Pancreas (tissue), 10 donors: ENCODE measurements around the gene GLMP. TPM values are rescaled to one million over a fixed set of nuclear protein-coding genes. Genes with fewer than 3 reads are reported as not detected.

Experiments used
- ATAC-seq, 4 donors: fragments of 200-7000 bp; cut with Tn5 transposase; one replicate each; pipeline versions ENCODE4 v1.8.0 to v1.9.1; 2020; ENCODE audit warnings: mild to moderate bottlenecking in 4 of 4, moderate library complexity in 4 of 4
- DNase-seq, 6 donors: peaks; one replicate each; pipeline ENCODE4 v3.0.0-alpha.2; 2020
- FAIRE-seq: peaks from 2 replicates; lab custom pipeline; 2012; peaks lifted over from hg19 to GRCh38; lab: Jason Lieb, UNC
- H3K27ac ChIP-seq, 4 donors: fragments of 200-600 bp; sonication (generic); 1 replicate in 3 of 4; 2 replicates in 1 of 4; pipeline versions ENCODE4 v1.5.0 to v1.8.0; 2020
- H3K27me3 ChIP-seq, 4 donors: fragments of 200-600 bp; one replicate each; pipeline ENCODE4 v1.8.0; 2021
- H3K36me3 ChIP-seq, 3 donors: fragments of 200-600 bp; sonication (generic) in 1 of 3; one replicate each; pipeline versions ENCODE4 v1.5.0 to v1.8.0; 2020 to 2021
- H3K4me1 ChIP-seq, 3 donors: fragments of 200-600 bp; one replicate each; pipeline ENCODE4 v1.8.0; 2021
- H3K4me3 ChIP-seq, 4 donors: fragments of 200-600 bp; sonication (generic) in 2 of 4; one replicate each; pipeline versions ENCODE4 v1.5.0 to v1.8.0; 2020 to 2021
- H3K9me3 ChIP-seq, 4 donors: fragments of 200-600 bp; one replicate each; pipeline ENCODE4 v1.8.0; 2021
- WGBS, 2 donors: extraction: QIAGEN DNeasy Blood & Tissue Kit; methylation state at CpG; one replicate each; pipeline ENCODE4 v1.1.7; 2013; 5-methylcytosine and 5-hydroxymethylcytosine counted together
- intact Hi-C, 3 donors: fragments of 100-400 bp; cut with DNase I; formaldehyde crosslinking; loops; one replicate each; pipeline versions ENCODE4 v1.11.1 to v1.14.2; 2022
- polyA plus RNA-seq, 2 donors: library from polyadenylated mRNA; stranded (reverse); fragments of 200-250 nt; gene quantifications; one replicate each; pipeline ENCODE4 v1.2.3, GENCODE V29; 2013
- total RNA-seq, 6 donors: library from RNA; stranded (reverse); fragmentation: NEBNext Ultra II Directional in 4 of 6; extraction: Animal tissue kit (Norgen Biotek cat#: 25700) in 4 of 6; gene quantifications; one replicate each; pipeline versions ENCODE4 v1.2.1 to v1.2.4, GENCODE V29; 2021 to 2023
- TF ChIP-seq, protein P1 (sequence below), 4 donors: fragments of 200-600 bp; sonication (generic) in 3 of 4; IDR thresholded peaks; one replicate each; pipeline versions ENCODE4 v1.5.0 to v1.8.0; 2021; ENCODE audit warnings: antibody characterized with exemption in 4 of 4
- donor health status: healthy with polysubstance abuse.
- donor health status: DM: no; HTN: no; CAD: no; lungs with moderate emphysema.
- donor health status: DM: no; HTN: no; CAD: no.
- donor health status: control.
- donor health status: control.
- donor health status: Bipolar disorder and iron deficiency.
- donor health status: DM: yes; HTN: yes; CAD: no.
- donor health status: DM: no; HTN: no; CAD: no.
- donor health status: DM: no; HTN: no; CAD: no.
- donor health status: DM: yes; HTN: yes; CAD: no.

Gene GLMP
- total and polyA plus RNA-seq, 8 donors = 11.1 to 32.5 (median 23.0) TPM

DNA sequence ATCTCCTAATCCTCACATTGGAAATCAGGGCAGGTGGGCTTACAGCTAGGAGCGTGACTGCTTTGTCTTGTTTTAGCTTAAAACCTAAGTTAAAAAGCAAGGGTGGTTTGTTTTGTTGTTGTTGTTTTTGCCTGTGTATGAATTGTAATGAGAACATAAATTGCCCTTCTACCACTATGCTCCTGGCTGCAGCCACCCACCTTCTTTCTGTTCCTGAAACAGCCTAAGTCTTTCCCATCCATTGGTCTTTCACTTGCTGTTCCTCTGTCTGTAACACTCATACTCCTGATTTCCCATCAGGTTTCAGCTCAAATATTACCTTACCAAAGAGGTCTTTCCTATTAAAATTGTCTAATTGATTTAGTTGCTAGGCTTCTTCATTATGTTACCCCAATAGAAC lies 12.0 kb downstream of the GLMP start:
- TF ChIP-seq, protein P1, sequence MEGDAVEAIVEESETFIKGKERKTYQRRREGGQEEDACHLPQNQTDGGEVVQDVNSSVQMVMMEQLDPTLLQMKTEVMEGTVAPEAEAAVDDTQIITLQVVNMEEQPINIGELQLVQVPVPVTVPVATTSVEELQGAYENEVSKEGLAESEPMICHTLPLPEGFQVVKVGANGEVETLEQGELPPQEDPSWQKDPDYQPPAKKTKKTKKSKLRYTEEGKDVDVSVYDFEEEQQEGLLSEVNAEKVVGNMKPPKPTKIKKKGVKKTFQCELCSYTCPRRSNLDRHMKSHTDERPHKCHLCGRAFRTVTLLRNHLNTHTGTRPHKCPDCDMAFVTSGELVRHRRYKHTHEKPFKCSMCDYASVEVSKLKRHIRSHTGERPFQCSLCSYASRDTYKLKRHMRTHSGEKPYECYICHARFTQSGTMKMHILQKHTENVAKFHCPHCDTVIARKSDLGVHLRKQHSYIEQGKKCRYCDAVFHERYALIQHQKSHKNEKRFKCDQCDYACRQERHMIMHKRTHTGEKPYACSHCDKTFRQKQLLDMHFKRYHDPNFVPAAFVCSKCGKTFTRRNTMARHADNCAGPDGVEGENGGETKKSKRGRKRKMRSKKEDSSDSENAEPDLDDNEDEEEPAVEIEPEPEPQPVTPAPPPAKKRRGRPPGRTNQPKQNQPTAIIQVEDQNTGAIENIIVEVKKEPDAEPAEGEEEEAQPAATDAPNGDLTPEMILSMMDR (IDR thresholded peaks at IDR 0.05) = no peak
- no peak for ATAC-seq
- FAIRE-seq = no peak
- peaks cover 6 to 16% (median 8%) of the 10 kb centered on the region in 3 donors for H3K4me1 ChIP-seq
- peak overlapping the region; percentile 69 to 95 (median 90) for H3K4me3 ChIP-seq
- no peaks in the 10 kb centered on the region for H3K27me3 ChIP-seq
- intact Hi-C loops = no loop called here
- whole genome bisulfite sequencing, 2 donors = 73 to 81% methylated on average over 1 of the region's 1 CpG
- H3K27ac ChIP-seq = peak overlapping the region in 2 of 4 donors; percentile 62 to 80
- DNase-seq = no peak
- H3K9me3 ChIP-seq = no peaks in the 10 kb centered on the region
- H3K36me3 ChIP-seq = peaks cover 0 to 4% (median 0%) of the 10 kb centered on the region in 3 donors

DNA sequence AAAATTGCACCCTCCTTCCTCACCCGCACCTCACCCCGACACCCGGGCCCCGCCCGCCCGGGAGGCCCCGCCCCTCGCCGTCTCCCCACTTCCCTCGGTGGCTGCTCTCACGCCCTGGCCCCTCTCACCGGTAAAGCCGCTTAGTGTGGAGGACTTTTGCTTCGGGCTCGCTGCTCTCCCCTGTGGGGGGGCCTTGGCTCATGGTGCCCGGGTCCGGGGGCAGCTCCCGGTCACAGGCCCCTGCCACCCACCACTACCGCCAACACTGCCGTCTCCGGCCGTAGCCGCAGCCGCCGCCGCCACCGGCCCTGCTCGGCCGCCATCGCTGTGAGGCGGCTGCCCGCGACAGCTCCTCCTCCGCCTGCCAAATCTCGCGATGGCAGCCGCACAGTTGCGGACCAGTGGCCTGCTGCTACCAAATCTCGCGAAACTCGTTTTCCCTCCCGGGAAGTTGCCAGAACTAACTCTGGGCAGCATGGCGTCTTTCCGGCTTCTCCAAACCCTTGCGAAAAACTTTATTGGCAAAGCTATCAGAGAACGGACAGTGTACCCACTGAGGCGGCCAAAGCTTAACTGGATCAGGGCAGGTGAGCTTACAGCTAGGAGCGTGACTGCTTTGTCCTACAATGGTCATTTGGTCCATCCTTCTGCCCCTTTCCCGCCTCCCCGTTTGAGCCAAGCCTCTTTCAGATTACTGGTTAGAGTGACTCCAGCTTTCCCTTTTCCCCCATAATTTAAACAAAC lies 12.8 kb downstream of the GLMP start, which contains the start of gene SMG5:
Gene SMG5, minus strand, starts transcription at position 347 of the 744 bp plus-strand sequence. Its CDS starts 145 bp downstream, at position 202.
- FAIRE-seq (peak; percentile 56), DNase-seq (peak; percentile 94 to 98 (median 98)), ATAC-seq (peak; percentile 94 to 98 (median 96))
- no peaks in the 10 kb centered on the region for H3K27me3 ChIP-seq
- TF ChIP-seq, protein P1 (IDR thresholded peaks at IDR 0.05) = no peak
- H3K4me1 ChIP-seq = peaks cover 6 to 16% (median 8%) of the 10 kb centered on the region in 3 donors
- H3K27ac ChIP-seq = peak within 1 kb of the TSS; percentile 25 to 86 (median 71)
- WGBS, 2 donors = 0 to 1% methylated on average over 50 of the region's 50 CpGs
- intact Hi-C loops = no loop called here
- peak within 1 kb of the TSS; percentile 69 to 95 (median 90) for H3K4me3 ChIP-seq
- peaks cover 0 to 6% (median 0%) of the 10 kb centered on the region in 3 donors for H3K36me3 ChIP-seq
- no peaks in the 10 kb centered on the region for H3K9me3 ChIP-seq

DNA sequence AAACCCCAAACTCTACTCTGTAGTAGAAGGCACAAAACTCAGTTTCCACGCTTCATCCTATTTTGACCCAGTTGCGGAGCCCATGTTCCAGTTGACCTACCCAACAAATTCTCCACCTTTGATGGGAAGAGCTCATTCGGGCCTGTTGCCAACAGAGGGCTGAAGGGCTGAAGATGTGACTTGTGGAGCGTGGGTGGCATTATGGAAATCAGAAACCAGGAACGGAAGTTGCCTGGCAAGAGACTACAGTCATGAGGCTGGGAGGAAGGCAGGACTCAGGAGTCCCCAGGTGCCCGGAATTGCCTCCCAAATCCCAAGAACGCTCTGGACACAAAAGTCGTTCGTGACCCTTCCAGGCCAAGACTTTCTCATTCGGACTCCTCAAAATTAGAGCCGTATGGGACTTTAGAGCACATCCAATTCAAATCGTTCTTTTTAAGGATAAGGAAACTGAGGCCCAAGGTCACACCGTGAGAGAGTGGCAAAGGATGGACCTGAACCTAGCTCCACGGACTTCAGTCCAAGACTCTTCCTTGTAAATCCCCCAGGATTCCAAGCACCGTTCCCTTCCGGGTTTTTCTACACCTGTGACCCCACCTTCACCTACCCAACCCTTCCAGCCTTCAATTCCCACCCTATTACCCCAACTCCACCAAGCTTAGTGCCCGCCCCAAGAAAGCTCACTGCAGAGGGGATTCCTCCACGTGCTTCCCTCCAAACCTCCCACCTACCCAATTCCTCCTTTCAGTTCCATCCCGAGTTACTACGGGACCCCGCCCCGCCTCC lies 13.6 kb downstream of the GLMP start:
- H3K27ac ChIP-seq = peak overlapping the region; percentile 25 to 86 (median 71)
- peak; percentile 56 to 63 (median 61) for ATAC-seq

DNA sequence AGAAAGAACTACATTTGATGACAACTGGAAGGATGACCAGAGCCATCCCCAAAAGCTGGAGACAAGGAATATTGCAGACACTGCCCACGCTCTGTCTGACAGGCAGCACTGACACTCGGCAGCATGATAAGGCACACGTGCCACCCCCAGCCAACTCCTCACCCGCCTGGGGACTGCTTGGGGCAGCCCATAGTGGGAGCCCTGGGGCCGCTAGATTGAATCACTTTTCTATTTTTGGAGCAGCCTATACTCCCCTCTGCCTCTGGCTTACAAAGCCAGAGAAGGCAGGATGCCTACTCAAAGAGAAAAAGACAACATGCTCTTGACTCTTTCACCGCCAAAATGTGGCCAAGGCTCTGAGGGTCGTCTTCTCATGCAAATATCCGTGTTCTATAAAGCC lies 14.2 kb downstream of the GLMP start:
- 15 to 17% methylated on average over 8 of the region's 8 CpGs for WGBS, 2 donors
- FAIRE-seq = no peak
- Histone ChIP-seq H3K4me3 (peak overlapping the region in 2 of 4 donors; percentile 85 to 95), H3K9me3 (no peaks in the 10 kb centered on the region), H3K36me3 (peaks cover 0 to 11% (median 11%) of the 10 kb centered on the region in 3 donors), H3K27ac (no peak overlapping the region), H3K4me1 (peaks cover 6 to 16% (median 8%) of the 10 kb centered on the region in 3 donors), H3K27me3 (no peaks in the 10 kb centered on the region)
- ATAC-seq = no peak
- intact Hi-C loops = no loop called here
- TF ChIP-seq, protein P1 (IDR thresholded peaks at IDR 0.05) = no peak
- DNase-seq = no peak

More for the DNA sequence above, 13.6 kb downstream of the GLMP start:
- Histone ChIP-seq H3K4me3 (peak overlapping the region; percentile 69 to 95 (median 90)), H3K4me1 (peaks cover 6 to 16% (median 8%) of the 10 kb centered on the region in 3 donors), H3K36me3 (peaks cover 0 to 10% (median 5%) of the 10 kb centered on the region in 3 donors), H3K9me3 (no peaks in the 10 kb centered on the region), H3K27me3 (no peaks in the 10 kb centered on the region)
- WGBS, 2 donors = 8% methylated on average over 22 of the region's 22 CpGs
- FAIRE-seq (no peak), DNase-seq (peak in 3 of 6 donors; percentile 19 to 39 (median 33))
- TF ChIP-seq, protein P1 (IDR thresholded peaks at IDR 0.05) = no peak
- intact Hi-C loops = no loop called here
